OCI-LY1 (cell line): ENCODE measurements around the gene CCNY.

ENCODE experiments used
- EZH2 ChIP-seq: fragments of 200-600 bp; sonication (generic), shearing (Covaris generic); IDR thresholded peaks from 2 replicates; pipeline ENCODE4 v1.8.0; 2017; ENCODE audit warnings: borderline replicate concordance, mixed run types, mild to moderate bottlenecking, antibody characterized with exemption, low read length, moderate library complexity, mixed read lengths
- TF ChIP-seq, protein P1 (sequence below): fragments of 200-600 bp; sonication (generic), shearing (Covaris generic); IDR thresholded peaks from 2 replicates; pipeline ENCODE4 v1.5.1; 2017; ENCODE audit warnings: mild to moderate bottlenecking, antibody characterized with exemption, low read length, moderate library complexity, mixed read lengths

DNA sequence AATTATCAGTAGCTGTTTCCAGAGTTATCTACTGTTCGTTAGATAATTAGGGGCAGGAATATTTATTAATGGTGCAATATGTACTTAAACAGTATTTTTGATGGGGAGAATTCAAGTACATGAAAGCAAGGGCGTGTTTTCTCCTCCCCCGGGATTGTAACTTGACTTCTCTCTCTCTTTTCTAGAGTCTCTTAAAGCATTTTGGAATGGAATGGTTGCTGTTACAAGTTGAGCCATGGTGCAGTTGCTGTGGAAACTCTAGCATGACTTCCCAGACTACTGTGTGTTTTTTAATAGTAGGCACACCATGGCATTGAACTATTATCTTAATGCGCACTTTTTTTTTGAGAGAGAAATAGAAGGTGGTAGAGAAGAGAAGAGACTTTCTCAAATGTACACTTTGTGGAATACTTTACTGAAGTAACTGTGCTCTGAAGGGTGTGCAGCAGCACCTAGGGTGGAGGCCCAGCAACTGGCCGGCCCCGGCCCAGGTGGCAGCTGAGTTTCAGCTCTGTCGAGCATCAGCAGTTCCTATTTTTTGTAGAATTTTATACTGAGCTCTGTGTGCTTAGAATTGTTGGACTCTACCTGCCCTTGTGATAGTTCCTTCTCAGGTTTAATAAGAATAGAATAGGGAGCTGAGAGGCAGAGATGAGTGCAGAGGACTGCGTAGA is 64.4 kb downstream of the CCNY start:
- TF ChIP-seq, protein P1, sequence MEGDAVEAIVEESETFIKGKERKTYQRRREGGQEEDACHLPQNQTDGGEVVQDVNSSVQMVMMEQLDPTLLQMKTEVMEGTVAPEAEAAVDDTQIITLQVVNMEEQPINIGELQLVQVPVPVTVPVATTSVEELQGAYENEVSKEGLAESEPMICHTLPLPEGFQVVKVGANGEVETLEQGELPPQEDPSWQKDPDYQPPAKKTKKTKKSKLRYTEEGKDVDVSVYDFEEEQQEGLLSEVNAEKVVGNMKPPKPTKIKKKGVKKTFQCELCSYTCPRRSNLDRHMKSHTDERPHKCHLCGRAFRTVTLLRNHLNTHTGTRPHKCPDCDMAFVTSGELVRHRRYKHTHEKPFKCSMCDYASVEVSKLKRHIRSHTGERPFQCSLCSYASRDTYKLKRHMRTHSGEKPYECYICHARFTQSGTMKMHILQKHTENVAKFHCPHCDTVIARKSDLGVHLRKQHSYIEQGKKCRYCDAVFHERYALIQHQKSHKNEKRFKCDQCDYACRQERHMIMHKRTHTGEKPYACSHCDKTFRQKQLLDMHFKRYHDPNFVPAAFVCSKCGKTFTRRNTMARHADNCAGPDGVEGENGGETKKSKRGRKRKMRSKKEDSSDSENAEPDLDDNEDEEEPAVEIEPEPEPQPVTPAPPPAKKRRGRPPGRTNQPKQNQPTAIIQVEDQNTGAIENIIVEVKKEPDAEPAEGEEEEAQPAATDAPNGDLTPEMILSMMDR = no peak
- TF ChIP-seq EZH2 = no peak
